Middle frontal gyrus (tissue), 1 donor: Measurements from ENCODE around the gene PRPF40B.
"Not testable (repeated sequence)": the region's sequence is repeated elsewhere in the genome, so short reads cannot be mapped to it uniquely, and the experiment has no call there.

Experiments
- DNase-seq: peaks from one replicate; pipeline ENCODE4 v3.0.0-alpha.2; 2015; ENCODE audit warnings: low spot score; ENCODE audit errors: extremely low spot score

Gene PRPF40B

DNA sequence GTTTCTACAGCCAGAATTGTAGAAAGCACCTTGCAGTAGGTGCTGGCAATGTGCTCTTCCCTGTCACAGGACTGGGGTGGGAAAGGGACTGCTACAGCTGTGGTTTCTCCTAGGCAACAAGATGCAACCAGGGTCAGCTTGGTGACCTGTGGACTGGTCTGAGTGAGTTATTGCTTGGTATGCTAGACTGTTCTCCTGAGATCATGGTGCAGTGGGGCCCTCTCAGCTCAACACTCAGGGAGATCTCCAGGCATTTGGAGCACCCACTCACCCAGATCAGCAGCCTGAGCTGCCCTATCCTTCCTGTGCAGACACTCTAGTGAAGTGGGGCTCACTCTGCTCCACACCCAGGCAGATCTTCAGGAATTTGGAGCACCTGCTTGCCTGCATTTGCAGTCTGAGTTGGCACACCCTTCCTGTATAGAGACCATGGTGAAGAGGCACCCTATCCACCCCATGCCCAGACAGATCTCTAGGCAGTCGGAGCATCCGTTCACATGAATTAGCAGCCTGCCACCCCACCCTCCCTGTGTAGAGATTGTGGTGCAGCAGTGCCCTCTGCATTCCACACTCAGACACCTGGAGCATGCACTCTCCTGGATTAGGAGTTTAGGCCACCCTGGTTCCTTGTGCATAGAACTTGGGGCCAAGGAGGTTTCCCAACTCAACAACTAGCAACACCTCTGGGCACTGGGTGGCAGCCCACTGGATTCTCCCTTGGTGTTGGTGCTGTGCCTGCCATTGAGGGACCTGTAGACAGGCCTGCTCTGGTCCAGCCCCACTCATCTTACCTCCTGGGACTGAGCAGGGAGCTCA, 14.1 kb upstream of the PRPF40B start:
- no peak for DNase-seq

DNA sequence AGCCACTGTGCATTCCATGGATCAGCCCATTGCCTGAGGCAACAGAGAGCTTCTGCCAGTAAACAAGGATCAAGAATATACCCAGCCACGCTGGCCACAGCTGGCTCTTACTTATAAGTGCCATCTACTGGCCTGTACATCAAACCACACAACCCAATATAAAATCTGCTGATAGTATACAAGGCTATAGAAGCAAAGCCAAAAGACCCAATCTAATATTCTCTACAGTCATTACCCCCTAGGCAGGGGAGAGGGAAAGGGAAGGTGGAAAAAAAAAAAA, 13.5 kb upstream of the PRPF40B start:
- no peak for DNase-seq

DNA sequence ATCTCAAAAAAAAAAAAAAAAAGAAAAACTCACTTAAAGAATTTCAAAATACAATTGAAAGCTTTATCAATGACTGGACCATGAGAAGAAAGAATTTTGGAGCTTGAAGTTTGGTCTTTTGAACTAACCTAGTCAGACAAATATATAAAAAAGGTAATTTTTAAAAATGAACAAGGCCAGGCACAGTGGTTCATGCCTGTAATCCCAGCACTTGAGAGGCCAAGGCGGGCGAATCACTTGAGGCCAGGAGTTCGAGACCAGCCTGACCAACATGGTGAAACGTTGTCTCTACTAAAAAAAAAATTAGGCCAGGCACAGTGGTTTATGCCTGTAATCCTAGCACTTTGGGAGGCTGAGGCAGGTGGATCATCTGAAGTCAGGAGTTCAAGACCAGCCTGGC, 12.6 kb upstream of the PRPF40B start:
- DNase-seq: not testable (repeated sequence)

DNA sequence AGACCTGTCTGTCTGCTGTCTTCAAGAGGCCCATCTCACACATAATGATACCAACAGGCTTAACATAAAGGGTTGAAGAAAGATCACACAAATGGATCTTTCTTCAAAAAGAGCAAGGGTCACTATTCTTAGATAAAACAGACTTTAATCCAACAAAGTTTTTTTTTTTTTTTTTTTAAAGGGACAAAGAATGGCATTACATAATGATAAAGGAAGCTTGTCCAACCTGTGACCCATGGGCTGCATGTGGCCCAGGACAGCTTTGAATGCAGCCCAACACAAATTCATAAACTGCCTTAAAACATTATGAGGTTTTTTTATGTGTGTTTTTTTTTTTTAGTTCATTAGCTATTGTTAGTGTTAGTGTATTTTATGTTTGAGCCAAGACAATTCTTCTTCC, 11.2 kb upstream of the PRPF40B start:
- no peak for DNase-seq

DNA sequence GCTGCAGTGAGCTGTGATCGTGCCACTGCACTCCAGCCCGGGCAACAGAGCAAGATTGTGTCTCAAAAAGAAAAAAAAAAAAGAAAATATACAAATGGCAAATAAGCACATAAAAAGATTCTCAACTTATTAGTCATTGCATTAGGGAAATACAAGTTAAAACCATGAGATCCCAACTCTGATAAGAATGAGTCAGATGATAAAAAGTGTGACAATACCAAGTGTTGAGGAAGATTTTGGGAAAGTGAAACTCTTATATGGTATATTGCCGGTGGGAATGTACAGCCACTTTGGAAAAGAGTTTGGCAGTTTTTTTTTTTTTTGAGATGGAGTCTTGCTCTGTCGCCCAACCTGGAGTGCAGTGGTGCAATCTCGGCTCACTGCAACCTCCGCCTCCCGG, 7.6 kb upstream of the PRPF40B start:
- no peak for DNase-seq

DNA sequence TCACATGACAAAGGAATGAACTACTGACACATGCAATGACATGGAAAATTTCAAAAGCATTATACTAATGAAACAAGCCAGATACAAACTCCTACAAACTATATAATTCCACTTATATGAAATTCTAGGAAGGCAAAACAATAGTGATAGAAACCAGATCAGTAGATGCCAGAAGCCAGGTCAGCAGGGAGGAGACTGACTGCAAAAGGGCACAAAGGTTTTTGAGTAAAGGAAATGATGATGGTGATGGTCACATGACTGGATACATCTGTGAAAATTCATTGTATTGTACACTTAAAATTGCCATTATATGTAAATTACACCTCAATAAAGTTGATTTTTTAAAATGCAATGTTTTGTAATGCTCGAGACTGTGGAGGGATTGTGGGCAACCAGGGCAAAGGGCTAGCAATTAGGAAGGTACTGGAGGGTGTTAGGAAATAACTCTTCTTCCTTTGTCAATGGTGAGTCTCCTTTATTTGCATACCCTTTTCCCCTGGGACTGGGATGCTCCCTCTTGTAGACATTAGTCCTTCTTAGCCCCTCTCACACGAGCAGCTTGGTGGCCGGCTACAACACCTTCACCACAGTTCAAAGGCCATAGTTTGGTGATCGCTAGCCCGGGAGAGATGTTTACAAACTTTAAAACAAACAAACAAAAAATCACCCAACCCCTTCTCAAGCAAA, 6.7 kb upstream of the PRPF40B start:
- no peak for DNase-seq

DNA sequence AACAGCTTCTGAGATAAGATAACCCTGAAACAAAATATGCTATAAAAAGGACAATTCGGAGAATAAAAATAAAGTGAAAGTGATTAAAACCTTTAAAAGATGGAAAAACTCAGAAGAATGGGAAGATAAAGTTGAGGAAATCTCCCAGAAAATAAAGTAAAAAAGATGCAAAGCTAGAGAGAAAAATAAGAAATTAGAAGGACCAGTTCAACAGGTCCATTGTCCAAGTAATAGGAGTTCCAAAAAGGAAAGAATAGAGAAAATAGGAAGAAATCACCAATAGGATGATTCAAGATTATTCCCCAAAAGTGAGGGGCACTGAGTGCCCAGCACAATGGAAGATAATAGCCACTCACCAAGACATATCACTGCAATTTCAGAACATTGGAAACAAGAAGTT, 4.8 kb upstream of the PRPF40B start:
- no peak for DNase-seq

DNA sequence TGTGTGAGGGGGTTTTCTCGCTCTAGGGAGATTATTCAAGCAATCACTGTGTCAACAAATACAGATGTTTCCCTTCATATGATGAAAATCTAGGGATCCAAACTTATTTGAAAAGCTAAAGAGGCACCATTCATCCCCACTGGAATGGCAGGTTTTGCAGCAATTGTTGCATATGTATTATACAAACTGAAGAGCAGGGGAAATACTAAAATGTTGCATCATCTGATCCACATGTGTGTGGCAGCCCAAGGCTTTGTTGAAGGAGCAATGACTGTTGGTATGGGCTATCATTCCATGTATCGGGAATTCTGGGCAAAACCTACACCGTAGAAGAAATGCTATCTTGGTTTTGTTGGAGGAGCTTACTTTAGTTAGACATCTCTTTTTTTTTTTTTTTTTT, 4.1 kb upstream of the PRPF40B start:
- DNase-seq: no peak

DNA sequence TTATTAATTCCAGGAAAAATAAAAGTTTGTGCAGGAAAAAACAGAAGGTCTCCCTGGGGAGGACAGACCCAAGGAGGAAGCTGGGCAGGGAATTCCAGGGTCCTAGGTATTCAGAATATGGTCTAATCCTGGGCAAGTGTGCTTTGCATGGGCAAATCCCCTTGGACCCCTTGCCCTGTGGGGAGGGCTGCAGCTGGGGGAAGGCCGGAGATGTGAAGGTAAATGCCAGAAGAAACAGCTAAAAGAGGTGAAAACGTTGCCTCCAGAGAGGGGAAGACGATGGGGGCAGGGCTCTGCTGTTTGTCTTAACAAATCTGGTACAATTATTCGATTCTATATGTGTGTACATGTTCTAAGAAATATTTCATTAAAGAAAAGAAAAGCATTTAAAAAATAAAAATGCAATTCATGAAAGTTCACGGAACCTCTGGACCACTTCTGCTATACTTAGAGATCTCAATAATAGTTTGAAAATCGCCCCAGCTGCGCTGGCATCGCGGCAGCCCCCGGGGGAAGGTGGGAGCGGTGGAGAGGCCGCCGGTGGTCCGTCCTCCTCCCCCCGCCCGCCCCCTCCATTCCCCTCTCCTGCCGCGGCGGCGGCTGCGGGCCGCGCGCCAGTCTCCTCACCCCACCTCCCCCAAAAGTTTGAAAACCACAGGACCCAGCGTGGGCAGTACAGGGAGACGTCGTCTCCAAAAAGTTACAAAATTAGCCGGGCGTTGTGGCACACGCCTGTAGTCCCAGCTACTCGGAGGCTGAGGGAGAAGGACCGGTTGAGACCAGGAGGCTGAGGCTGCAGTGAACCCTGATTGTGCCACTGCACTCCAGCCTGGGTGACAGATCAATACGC, 1.5 kb upstream of the PRPF40B start:
- DNase-seq: no peak

DNA sequence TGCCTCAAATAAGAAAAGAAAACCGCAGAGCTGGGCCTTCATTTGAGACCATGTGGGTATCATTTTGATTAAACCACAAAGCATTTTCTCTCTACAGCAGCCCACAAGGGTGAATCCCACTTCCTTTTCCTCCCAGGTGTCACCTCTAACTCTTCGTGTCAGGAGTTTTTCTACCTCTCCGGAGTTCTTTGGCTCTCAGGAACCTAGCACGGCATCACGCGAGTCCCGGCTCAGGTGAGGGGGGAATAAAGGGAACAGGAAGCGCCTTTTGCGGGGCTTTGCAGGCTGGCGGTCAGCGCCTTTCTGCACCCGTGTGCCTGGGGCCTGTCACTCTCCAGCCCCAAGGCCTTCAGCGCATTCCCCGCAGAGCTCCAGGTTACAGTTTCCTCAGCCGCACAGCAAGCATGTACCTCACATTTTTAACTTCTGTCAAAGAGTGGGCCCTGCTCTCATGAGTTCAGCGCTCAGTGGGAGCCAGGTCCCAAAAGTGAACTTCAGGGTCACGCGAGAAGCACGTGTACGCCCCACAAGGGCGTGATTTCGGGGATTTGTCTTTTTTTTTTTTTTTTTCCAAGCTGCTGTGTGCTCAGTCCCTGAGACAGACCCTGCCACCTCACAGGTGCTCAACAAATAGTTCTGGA, 740 bp upstream of the PRPF40B start:
- no peak for DNase-seq

DNA sequence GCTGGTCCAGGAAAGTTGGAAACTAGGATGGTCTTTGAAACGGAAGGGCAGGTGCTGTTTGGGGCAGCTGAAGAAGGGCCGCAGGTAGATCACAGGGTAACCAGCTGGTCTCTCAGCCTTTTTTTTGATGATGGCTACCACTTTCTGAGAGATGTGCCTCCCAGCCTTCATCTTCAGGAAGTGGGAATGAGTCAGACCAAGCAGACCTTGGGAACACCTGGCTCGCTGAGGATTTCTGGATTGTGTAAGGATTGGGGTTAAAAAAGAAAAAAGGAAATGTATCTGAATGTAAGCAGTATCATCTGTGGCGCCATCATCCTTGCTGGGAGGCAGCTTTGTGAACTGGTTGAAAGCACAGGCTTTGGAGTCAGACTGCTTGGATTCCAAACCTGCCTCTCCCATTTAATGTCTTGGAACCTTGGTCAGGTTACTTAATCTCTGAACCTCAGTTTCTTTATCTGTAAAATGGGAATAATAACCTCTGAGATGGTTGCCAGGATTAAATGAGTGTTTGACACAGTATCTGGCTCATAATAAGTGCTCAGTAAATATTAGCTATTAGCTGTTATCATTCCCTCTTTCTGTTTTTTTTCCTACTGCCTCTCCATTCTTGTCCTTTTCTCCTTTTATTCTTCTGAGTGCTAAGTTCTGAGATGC, 1.7 kb downstream of the PRPF40B start:
- DNase-seq: no peak

DNA sequence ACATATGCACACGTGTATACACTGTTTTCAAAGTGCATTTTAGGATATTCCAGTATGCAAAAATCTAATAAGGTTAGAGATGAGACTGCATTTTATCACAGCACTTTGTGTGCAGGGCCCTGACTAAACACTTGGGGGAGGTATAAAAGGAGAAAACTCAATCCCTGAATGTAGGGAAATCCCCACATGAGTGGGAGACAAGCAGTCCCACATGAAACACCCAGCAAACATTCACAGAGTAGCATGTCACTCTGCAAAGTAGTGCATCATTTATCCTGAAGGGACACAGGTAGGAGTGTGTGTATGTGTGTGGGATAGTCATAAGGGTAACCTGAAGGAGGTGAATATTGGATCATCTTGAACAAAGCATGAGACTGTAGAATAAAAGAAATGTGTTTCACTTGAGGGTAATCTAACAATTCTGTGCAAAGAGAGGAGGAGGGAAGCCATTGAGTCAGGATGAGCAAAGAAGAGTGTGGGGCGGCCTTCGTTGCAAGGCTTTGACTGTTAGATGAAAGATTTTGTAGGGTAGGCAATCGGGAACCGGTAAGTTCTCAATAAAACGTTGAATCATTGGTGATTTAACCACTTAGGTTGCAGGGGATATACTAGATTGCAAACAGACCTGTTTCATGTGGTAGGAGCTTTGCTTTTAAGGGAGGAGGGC, 2.9 kb downstream of the PRPF40B start:
- DNase-seq: no peak

DNA sequence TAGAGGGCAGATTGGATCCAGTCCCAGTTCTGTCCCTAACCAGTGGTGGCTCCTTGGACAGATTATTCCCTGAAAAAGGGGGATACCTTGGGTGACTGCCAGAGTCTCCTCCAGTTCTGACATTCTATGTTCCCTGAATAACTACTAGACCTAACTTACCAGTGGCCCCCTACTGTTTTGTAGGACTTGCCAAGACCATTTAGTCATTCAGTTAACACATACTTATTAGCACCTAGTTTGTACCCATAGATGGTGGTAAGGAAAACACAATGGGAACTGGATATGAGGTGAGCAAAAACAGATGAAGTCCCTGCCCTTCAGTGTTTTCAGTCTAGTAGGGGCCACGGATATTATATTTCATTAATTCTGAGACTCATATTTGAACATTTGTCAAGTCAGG, 3.5 kb downstream of the PRPF40B start:
- DNase-seq: no peak

DNA sequence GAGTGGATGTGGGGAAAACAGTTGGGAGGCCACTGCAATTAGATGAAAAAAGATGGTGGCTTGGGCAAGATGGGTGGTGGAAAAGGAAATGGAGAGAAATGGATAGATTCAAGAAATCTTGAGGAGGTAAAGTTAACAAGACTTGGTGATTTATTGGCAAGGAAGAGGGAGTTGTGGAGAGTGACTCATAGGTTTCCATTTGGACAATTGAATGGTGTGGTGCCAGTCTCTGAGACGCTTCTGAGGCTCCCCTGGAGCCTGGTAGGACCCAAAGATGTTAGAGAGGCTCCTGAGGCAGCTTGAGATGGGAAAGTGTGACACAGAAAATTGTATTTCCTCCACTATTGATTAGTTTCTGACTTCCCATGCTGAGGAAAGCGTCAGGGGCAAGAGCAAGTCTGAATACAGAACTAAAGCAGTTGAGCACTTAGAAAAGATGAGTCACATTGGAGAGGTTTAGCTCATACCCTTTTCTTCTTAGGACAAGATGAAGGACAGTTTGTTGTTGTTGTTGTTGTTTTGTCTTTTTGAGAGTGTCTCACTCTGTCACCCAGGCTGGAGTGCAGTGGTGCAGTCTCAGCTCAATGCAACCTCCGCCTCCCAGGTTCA, 4.5 kb downstream of the PRPF40B start:
- no peak for DNase-seq

DNA sequence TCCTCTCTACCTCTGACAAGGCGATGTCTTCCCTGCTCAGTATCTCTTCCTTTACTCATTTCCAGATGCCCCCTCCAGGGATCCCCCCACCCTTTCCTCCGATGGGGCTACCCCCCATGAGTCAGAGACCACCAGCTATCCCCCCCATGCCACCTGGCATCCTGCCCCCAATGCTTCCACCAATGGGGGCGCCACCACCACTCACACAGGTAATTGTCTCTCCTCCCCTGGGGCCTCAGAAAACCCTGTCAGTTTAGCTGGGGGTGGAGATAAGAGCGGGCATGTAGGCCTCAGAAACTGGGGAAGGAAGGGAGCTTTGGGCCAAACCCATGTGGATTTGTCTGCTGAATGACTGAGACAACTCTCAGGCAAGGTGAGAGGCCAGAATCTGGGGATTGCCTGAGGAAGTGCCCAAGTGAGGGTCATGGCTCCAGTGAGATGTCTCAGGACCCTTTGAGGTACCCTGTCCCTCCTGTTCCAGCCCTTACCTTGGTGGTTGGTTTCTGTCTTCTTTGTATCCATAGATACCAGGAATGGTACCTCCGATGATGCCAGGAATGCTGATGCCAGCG, 8.1 kb downstream of the PRPF40B start:
- DNase-seq: no peak

DNA sequence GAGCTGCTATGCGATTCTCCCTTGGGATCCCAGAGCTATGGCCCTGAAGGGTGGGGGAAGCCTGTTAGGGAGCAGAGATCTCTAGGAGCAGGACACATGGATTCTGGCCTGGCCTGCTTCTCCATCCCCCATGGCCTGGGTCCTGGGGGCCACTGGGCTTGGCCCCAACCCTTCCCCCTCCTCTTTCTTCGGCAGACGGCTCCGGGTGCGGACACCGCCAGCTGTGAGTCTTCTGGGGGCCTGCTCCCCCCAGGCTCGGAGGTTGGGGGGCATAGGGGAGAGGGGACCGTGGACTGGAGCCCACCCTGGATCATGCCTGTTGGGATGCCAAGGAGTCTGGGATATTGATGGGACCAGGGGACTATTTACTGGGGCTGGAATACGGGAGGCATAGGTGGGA, 9.0 kb downstream of the PRPF40B start:
- no peak for DNase-seq

DNA sequence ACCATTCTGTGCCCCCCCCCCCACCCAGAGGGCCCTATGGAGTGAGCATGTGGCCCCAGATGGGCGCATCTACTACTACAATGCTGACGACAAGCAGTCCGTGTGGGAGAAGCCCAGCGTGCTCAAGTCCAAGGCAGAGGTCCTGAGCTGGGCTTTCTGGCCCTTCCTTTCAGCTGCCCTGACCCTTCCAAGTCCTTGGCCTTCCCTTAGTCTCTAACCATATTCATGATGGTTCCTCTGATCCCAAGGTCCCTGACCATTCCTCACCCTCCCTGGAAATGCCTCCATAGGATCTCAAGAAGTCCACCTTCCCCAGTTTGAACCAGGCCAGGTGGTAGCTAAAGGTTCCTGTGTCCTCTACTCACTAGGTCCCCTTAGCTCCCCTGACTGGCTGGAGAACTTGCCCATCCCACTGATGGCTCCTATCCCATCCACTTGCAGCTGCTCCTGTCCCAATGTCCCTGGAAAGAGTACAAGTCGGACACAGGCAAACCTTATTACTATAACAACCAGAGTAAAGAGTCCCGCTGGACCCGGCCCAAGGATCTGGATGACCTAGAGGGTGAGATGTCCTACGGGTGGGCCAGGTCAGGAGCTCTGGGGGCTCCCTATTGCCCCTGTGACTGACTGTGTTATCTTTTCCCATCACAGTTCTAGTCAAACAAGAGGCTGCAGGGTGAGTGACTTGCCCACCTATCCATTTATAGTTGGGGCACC, 9.8 kb downstream of the PRPF40B start:
- no peak for DNase-seq

DNA sequence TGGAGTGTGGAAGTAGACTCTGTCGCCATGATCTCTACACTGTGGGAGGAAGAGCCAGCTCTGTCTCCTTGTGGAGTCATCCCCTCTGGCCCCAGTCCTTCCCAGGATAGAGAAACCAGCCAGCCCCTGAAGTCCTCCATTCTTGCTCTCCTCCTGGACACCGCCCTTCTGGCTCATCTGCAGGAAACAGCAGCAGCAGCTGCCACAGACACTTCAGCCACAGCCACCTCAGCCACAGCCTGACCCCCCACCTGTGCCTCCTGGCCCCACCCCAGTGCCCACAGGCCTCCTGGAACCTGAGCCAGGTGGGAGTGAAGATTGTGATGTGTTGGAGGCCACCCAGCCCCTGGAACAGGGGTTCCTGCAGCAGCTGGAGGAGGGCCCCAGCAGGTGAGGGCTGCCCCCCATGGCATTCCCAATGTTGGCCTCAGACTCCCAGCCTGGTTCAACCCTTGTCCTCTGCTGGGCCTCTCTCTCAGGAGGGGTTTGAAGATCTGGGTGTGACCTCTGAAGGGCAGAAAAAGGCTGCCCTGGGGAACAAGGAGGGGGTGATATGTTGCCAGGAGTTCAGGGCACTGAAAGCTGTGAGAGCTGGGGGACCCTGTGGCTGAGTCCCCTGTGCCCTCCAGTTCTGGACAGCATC, 10.5 kb downstream of the PRPF40B start:
- no peak for DNase-seq

DNA sequence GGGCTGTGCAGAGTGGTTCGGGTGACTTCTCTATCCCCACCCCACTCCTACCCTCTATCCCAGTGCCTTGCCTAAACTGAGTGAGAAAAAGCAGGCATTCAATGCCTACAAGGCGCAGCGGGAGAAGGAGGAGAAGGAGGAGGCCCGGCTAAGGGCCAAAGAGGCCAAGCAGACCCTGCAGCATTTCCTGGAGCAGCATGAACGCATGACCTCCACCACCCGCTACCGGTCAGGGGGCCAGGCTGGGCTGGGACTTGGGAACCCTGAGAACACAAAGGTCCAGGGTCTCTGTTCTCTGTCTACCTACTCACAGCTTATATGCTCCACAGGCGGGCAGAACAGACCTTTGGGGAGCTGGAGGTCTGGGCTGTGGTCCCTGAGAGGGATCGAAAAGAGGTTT, 11.7 kb downstream of the PRPF40B start:
- DNase-seq: no peak
